Stimulated activated CD4-positive, alpha-beta T cell treated with anti-CD3 and anti-CD28 coated beads, Interleukin-4, amount 100 ng/mL, for 1 hour (primary cell): ENCODE measurements around the gene APOBEC3H.
"Not testable (repeated sequence)": the region's sequence is repeated elsewhere in the genome, so short reads cannot be mapped to it uniquely, and the experiment has no call there.

Experiments used
- DNase-seq: peaks from one replicate; pipeline ENCODE4 v3.0.0-alpha.2; 2020

Gene APOBEC3H

DNA sequence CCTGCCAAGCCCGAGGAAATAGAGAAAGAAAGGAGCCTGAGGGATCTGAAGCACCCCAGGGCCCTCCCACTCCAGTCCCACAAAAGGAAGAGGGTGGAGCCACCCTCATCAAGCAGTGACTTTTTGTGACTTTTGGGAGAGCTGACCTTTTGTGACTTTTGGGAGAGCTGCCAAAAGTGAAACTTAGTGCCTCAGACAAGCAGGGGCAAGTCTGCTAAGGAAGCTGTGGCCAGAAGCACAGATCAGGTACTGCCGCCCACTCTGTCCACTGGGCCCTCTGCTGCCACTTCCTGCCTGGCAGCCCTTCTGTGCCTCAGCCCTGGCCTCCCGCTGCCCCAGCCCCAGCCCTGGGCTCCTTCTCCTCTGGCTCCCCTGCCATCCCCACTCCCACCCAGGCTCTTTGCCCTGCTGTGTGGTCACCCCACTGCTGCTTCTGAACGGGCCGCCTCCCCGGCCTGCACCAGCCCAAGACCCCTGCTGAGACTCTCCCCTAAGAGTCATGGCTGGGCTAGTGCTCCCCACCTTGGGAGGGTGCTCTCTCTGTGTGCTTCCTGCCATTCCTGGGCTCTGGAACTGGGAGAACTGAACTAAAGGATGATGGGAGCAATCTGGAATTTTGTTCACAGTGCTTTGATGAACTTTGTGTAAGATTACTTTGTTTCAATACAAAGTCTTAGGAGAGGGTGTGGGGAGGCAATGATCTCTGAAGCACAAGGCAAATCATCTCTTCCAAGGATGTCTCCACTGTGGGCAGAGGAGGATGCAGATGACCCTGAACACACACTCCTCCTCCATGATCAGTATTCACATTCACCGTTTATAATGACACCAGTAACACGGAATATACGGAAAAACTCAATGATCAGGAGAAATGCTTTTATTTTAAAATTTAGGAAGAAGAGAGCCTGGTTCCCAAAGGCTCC is at the start of gene APOBEC3H:
Gene APOBEC3H, plus strand, starts transcription at position 147 of the 923 bp plus-strand sequence. CDS start 3,035 bp downstream, outside the sequence.
- no peak for DNase-seq

DNA sequence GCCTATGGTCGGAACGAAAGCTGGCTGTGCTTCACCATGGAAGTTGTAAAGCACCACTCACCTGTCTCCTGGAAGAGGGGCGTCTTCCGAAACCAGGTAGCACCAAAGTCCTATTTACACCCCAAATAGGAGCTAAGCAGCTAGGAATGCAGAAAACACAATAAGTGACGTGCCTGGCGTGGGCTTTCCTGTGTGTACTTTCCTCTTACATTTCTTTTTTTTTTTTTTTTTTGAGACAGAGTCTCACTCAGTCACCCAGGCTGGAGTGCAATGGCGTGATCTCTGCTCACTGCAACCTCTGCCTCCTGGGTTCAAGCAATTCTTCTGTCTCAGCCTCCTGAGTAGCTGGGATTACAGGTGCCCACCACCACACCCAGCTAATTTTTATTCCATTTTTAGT is 47.6 kb upstream of the APOBEC3H start:
- not testable (repeated sequence) for DNase-seq

DNA sequence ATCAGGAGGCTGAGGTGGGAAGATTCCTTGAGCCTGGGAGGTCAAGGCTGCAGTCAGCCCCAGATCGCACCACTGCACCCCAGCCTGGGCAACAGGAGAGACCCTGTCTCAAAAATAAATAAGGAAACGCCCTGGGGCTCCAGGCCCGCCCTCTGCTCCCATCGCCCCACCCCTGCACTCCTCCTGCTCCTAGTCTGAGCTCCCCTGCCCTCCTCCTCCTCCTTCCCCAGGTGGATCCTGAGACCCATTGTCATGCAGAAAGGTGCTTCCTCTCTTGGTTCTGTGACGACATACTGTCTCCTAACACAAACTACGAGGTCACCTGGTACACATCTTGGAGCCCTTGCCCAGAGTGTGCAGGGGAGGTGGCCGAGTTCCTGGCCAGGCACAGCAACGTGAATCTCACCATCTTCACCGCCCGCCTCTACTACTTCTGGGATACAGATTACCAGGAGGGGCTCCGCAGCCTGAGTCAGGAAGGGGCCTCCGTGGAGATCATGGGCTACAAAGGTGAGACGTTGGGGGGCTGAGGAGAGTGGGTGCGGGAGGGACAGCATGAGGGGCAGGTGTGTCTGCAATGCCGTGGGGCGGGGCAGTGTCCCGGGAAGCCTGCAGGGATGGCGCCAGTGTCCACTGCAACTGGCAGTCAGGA is 45.1 kb upstream of the APOBEC3H start:
- not testable (repeated sequence) for DNase-seq

DNA sequence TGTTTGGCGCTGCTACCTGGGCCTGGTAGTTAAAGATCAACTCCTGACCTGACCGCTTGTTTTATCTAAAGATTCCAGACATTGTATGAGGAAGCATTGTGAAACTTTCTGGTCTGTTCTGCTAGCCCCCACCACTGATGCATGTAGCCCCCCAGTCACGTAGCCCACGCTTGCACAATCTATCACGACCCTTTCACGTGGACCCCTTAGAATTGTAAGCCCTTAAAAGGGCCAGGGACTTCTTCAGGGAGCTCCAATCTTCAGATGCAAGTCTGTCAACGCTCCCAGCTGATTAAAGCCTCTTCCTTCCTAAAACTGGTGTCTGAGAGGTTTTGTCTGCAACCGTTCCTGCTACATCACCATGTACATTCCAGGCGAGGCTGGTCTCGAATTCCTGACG is 41.4 kb upstream of the APOBEC3H start:
- DNase-seq, result no peak

DNA sequence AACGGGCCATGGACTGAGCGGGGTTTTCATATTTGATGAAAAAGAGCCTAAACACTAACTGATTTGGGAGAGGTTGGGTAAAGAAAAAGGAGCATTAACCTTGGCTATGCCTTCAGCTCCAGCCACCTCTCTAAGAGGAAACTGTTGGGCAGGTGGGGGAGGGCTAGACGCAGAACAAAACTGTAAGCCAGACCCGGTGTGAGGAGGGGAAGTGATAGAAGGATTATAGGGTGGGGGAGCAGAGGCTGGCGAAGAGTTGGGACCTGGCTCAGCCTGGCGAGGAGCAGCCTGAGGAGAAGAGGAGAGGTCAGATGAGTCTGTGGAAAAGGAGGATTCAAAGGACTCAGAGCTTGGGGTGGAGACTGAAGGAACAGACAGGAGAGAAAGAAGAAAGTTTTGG is 35.8 kb upstream of the APOBEC3H start:
- not testable (repeated sequence) for DNase-seq

DNA sequence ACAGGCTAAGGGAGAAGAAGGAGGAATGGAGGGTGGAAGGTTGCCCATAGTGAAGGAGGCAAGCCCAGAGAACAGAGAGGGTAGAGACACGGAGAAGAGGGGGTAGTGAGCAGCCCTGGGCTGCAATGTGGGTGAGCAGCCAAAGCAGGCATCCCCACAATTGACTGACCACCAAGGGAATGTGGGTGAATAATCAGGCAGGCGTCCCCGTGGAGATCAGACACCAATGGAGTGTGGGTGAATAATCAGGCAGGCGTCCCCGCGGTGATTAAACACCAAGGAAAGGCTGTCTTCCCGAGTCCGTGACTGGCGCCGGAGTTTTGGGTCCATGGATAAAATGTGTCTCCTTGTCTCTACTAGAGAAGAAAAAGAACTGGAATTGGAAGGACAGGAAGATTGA is 35.1 kb upstream of the APOBEC3H start:
- not testable (repeated sequence) for DNase-seq

DNA sequence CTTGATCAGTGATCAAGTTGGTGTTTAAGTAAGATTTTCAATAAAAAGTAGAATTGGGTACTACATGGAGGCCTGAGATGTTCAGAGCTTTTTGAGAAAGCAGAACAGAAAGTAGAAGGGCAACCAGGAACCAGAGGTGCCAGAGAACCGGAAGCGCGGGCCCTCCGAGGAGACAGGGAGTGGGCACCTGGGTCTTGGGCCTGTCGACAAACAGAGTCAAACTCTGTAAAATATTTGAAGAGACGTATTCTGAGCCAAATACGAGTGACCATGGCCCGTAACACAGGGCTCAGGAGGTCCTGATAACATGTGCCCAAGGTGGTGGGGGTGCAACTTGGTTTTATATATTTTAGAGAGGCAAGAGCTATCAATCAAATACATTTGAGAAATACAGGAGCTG is 33.1 kb upstream of the APOBEC3H start:
- not testable (repeated sequence) for DNase-seq

DNA sequence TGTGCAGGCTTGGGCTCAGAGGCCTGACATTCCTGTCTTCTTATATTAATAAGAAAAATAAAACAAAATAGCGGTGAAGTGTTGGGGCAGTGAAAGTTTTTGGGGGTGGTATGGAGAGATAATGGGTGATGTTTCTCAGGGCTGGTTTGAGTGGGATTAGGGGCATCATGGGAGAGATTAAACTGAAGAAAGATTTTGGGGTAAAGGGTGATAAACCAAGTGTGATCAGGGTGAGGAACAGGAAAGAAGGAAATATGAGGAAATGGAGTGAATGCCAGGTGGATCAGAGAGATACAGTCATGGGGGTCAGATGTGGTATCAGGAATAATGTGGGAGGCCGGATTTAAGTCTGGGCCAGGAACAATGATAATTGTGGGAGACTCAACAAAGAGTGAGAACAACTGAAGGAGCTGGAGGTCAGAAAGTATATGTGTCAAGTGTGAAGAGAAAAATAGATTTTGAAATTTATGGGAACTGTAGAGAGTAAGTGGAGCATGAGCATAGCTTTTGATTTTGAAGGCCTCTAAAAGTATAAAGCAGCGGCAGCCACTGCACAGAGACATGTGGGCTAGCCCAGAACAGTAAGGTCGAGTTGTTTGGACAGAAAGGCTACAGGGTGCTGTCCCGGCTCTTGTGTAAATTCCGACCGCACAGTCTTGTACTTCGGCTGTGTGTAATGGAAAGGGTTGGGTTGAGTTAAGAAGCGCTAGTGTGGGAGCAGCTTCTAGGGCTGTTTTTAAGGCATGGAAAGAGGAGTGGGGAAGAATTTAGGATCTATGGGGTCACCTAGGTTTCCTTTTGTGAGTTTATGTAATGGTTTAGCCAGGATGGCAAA is 30.4 kb upstream of the APOBEC3H start:
- not testable (repeated sequence) for DNase-seq

DNA sequence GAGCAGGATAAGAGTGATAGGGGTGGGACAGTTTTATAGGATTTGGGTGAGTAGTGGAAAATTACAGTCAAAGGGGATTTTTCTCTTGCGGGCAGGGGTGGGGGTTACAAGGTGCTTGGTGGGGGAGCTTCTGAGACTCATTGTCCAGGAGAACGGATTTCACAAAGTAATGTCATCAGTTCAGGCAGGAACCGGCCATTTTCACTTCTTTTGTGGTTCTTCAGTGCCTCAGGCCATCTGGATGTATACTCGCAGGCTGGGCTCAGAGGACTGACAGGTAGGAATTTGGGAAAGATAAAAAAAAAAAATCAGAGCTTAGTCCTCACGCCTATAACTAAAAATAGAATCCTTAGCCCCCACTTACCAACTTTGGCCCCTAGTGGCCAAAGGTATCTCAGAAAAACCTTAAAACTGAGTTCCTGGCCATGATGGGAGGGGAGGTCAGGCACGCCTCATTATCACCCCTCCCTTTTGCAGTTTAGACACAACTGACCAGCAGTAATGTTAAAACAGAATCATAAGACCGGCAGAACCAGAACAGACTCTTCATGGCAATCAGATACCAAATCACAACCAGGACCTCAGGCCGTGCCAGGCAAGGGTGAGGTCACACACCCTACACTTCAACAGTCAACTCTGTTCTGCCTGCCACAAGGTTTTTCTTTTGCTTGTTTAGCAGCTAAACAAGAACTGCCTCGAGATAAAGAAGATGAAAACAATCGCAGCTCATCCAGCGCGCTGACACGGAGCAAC is 28.8 kb upstream of the APOBEC3H start:
- DNase-seq, result no peak

DNA sequence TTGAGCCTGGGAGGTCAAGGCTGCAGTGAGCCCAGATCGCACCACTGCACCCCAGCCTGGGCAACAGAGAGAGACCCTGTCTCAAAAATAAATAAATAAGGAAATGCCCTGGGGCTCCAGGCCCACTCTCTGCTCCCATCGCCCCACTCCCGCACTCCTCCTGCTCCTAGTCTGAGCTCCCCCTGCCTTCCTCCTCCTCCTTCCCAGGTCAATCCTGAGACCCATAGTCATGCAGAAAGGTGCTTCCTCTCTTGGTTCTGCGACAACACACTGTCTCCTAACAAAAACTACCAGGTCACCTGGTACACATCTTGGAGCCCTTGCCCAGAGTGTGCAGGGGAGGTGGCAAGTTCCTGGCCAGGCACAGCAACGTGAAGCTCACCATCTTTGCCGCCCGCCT is 26.9 kb upstream of the APOBEC3H start:
- DNase-seq, result no peak

DNA sequence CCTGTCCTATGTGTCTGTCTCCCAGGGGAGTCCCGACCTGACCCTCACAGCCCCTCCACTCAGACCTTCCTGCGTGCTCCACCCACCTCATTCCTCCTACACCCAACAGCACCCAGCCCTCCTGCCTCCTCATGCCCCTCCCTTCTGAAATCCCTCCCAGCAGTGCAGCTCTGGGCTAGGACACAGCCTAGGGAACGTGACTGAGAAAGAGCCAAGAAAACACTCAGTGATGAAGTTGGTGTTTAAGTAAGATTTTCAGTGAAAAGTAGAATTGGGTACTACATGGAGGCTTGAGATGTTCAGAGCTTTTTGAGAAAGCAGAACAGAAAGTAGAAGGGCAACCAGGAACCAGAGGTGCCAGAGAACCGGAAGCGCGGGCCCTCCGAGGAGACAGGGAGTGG is 24.5 kb upstream of the APOBEC3H start:
- DNase-seq, result not testable (repeated sequence)

DNA sequence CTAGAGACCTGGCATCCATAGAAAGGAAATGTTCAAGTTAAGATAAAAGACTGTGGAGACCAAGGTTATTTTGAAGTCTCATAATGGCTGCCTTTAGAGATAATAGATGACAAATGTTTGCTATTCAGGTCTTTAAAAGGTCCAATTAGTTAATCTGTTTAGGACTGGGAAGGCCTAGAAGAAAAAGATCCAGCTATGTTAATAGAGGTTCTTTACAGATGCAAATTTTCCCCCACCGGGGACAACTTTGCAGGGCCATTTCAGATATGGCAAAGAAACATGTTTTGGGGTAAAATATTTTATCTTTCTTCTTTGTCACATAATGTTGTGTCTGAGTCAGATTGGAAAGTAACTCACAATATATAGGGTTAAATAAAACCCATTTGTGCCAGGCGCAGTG is 23.1 kb upstream of the APOBEC3H start:
- DNase-seq, result no peak

DNA sequence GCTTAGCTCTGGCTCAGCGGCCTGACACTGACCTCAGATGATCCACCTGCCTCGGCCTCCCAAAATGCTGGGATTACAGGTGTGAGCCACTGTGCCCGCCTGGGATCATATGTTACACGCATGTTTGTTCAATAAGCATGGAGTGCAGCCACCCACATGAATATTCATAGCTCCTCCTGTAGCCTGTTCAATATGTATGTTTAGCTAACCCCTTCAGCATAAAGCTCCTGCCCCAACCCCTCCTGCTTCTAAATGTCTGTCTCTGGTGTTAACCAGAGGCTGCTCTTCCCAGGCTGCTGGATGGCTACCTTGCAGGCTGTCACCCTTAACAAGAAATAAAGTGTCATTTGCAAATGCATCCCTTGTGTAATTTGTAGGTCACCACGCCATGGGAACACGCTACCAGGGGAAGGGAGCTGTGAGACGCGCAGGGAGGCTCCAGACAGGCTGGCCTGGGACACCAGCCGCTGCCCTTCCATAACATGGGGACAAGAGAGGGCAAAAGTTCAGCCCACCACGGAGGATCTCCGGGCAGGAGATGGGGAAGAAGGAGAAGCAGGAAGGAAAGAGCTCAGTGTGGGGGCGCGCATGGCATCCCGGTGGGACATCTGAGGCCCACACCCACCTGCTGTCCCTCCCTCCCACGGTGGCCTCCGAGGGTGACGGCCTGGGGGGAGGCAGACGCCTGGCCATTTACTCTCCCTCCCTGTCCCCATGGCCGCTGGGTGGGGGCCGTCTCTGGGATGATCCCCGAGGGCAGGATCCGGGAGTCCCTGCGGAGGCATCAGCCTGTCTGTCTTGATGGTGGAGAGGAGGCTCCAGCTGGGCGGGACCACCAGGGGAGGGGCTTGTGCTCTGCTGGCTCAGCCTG is 20.7 kb upstream of the APOBEC3H start:
- DNase-seq, result not testable (repeated sequence)

DNA sequence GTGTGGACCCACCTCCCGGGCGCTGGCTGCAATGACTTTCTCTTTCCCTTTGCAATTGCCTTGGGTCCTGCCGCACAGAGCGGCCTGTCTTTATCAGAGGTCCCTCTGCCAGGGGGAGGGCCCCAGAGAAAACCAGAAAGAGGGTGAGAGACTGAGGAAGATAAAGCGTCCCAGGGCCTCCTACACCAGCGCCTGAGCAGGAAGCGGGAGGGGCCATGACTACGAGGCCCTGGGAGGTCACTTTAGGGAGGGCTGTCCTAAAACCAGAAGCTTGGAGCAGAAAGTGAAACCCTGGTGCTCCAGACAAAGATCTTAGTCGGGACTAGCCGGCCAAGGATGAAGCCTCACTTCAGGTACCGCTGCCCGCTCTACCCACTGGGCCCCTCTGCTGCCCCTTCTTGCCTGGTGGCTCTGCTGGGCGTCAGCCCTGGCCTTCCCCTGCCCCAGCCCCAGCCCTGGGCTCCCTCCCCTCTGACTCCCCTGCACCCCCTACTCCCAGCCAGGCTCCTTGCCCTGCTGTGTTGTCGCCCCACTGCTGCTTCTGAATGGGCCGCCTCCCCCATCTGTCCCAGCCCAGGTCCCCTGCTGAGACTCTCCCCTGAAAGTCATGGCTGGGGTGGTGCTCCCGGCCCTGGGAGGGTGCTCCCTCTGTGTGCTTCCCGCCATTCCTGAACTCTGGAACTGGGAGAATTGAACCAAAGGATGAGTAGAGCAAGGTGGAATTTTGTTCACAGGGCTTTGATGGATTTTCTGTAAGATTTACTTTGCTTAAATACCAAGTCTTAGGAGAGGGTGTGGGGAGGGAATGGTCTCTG is 19.8 kb upstream of the APOBEC3H start, which contains the start of gene APOBEC3G:
Gene APOBEC3G, plus strand, starts transcription at position 250 of the 815 bp plus-strand sequence. Its CDS starts 87 bp downstream, at position 337.
- peak; percentile 41 for DNase-seq

DNA sequence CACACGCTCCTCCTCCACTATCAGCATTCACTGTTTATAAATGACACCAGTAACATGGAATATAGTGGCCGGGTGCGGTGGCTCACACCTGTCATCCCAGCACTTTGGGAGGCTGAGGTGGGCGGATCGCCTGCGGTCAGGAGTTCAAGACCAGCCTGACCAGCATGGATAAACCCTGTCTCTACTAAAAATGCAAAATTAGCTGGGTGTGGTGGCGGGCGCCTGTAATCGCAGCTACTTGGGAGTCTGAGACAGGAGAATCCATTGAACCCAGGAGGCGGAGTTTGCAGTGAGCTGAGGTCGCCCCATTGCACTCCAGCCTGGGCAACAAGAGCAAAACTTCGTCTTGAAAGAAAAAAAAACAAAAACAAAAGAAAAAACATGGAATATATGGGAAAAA is 19.1 kb upstream of the APOBEC3H start:
- DNase-seq, result not testable (repeated sequence)

DNA sequence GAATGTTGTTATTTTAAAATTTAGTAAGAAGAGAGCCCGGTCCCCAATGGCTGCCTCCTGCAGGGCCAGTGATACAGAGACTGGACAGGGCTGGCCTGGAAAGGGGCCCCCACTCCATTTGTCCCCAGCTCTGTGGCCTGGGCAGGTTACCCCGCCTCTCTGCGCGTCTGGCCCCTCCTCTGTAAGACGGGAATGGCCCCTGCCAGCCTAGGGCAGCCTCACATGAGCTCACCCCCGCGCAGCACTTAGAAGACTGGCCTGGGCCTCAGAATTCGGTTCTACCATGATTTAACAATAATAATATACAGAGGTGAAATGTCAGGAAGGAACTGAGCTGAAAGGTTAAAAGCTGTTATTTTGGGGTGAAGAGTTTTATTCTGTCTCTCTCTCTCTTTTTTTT is 18.7 kb upstream of the APOBEC3H start:
- DNase-seq, result no peak

DNA sequence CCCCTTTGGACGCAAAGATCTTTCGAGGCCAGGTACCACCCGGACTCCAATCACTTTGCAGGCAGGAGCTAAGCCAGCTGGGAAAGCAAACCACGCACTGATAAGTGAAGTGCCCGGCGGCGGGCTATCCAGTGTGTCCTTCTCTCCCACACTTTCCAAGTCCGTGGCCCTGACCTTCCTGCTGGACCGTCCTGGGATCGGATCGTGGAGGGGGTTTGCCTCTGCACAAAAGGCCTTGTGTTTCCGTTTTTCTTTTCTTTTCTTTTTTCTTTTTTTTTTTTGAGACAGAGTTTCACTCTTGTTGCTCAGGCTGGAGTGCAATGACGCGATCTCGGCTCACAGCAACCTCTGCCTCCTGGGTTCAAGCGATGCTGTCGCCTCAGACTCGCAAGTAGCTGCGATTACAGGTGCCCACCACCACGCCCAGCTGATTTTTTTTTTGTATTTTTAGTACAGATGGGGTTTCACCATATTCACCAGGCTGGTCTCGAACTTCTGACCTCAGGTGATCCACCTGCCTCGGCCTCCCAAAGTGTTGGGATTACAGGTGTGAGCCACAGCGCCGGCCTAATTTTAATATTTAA is 17.9 kb upstream of the APOBEC3H start:
- not testable (repeated sequence) for DNase-seq

DNA sequence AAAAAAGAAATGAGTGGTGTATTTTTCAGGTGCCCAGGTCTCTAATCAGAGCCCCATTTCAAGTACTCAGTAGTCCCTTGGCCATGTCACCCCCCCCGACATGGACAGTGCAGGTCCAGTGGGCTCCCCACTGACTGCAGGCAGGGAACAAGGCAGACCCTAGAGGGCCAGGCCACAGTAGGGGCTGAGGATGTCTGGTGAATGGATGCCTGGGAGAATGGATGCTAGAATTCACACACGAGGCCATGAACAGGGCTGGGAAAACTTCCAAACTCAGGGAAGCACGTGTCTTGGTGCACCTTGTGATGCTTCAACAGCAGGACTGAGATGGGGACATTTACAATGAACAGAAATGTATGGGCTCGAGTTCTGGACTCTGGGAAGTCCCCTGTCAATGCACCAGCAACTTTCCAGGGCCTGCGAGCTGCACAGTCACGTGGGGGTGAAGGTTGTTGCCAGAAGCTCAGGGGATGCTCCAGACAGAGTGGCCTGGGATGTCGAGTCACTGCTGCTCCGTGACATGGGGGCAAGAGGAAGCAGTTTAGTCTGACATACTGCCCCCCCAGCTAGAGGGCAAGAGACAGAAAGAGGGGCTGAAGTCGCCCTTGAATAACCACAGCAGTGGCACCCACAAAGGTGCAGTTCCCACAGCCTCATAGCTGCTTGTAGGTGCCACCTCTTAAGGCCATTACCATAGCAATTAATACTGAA is 16.8 kb upstream of the APOBEC3H start:
- no peak for DNase-seq

DNA sequence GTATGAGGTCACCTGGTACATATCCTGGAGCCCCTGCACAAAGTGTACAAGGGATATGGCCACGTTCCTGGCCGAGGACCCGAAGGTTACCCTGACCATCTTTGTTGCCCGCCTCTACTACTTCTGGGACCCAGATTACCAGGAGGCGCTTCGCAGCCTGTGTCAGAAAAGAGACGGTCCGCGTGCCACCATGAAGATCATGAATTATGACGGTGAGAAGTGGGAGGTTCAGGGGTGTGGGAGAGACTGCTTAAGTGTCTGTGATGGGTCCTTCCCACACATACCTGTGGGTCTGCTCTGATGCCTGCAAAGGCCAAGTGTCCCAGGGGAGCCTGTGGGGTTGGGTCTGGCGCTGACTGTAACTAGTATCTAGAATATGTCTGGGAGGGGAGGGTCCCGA is 16.0 kb upstream of the APOBEC3H start:
- no peak for DNase-seq
